ENCODE results near the gene CHPT1.
A peak's percentile ranks its signal among the peaks of the same experiment; 100 is the strongest.

CHPT1 gene

DNA sequence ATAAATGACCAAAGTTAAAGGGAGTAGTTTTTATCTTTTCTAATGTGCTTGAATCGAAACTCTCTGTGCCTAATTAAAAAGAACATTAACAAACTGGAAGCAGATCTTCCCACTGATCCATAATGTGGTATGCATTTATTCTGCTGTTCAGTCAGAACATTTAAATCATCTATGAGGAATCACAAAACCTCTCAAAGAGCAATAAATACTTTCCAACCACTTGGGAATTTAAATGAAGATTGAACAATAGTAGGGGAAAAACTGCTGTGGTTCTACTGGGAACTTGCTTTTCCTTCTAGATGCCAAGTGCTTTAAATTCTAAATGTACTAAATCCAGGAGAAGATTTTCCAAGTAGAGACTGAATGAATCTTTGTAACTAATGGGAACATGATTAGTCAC lies 12.3 kb upstream of the CHPT1 start:
- WGBS, result 100% methylated on average over 1 of the region's 1 CpG
- no peak overlapping the region for H3K9ac ChIP-seq (ENCODE audit: low read depth, low read length)
- H3K27ac ChIP-seq (ENCODE audit: low read depth, low read length), result no peak overlapping the region
- H3K27me3 ChIP-seq (ENCODE audit: insufficient read depth, low read length), result no peaks in the 10 kb centered on the region
- H3K9me3 ChIP-seq (ENCODE audit: insufficient read depth, low read depth, low read length), result no peaks in the 10 kb centered on the region
- no peaks in the 10 kb centered on the region for H3K4me1 ChIP-seq (ENCODE audit: insufficient read depth, low read length)
- H3K4me3 ChIP-seq (ENCODE audit: low read length), result no peak overlapping the region
- H3K36me3 ChIP-seq (ENCODE audit: insufficient read depth, low read length), result no peaks in the 10 kb centered on the region

- no peak overlapping the region for H3K27ac ChIP-seq (ENCODE audit: low read depth, low read length)
- H3K27me3 ChIP-seq (ENCODE audit: insufficient read depth, low read length), result no peaks in the 10 kb centered on the region
- no peaks in the 10 kb centered on the region for H3K36me3 ChIP-seq (ENCODE audit: insufficient read depth, low read length)
- no peaks in the 10 kb centered on the region for H3K4me1 ChIP-seq (ENCODE audit: insufficient read depth, low read length)
- no peaks in the 10 kb centered on the region for H3K9me3 ChIP-seq (ENCODE audit: insufficient read depth, low read depth, low read length)
- no peak overlapping the region for H3K9ac ChIP-seq (ENCODE audit: low read depth, low read length)
- H3K4me3 ChIP-seq (ENCODE audit: low read length), result no peak overlapping the region
- WGBS, result 96% methylated on average over 1 of the region's 1 CpG
These were observed 11.3 kb upstream of the CHPT1 start for GRCh38 chr12:101686176-101686575.

DNA sequence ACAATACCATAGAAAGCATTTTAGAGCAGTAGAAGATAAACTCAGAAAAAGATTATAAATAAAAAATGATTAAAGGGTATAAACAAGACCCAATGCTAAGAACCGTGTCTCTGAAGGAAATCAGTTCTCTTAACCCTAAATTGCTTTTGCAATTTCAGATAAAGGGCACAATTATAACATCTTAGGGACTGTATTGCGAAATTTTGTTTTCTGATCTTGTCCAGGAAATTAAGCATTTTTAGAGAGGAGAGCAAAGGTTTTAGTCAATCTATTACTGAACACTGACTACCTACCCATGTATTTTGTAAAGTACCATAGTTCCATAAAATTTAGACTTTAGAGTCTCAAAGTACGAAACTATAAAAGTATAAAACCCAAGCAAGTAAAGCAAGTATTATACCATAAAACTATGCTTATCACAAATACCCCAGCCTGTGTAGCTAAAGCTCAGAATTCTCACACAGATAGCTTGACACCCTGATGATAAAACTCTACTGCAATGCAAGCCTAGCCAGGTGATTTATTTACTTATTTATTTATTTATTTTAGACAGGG lies 6.8 kb upstream of the CHPT1 start:
- H3K36me3 ChIP-seq (ENCODE audit: insufficient read depth, low read length), result no peaks in the 10 kb centered on the region
- peaks cover 7% of the 10 kb centered on the region for H3K27me3 ChIP-seq (ENCODE audit: insufficient read depth, low read length)
- H3K4me1 ChIP-seq (ENCODE audit: insufficient read depth, low read length), result no peaks in the 10 kb centered on the region
- H3K9me3 ChIP-seq (ENCODE audit: insufficient read depth, low read depth, low read length), result no peaks in the 10 kb centered on the region
- no peak overlapping the region for H3K9ac ChIP-seq (ENCODE audit: low read depth, low read length)
- H3K27ac ChIP-seq (ENCODE audit: low read depth, low read length), result no peak overlapping the region
- no peak overlapping the region for H3K4me3 ChIP-seq (ENCODE audit: low read length)
- WGBS, result 50% methylated on average over 2 of the region's 3 CpGs

- Histone ChIP-seq H3K36me3 (ENCODE audit: insufficient read depth, low read length) (no peaks in the 10 kb centered on the region), H3K9ac (ENCODE audit: low read depth, low read length) (no peak overlapping the region), H3K9me3 (ENCODE audit: insufficient read depth, low read depth, low read length) (no peaks in the 10 kb centered on the region), H3K4me1 (ENCODE audit: insufficient read depth, low read length) (no peaks in the 10 kb centered on the region), H3K27ac (ENCODE audit: low read depth, low read length) (no peak overlapping the region), H3K4me3 (ENCODE audit: low read length) (no peak overlapping the region), H3K27me3 (ENCODE audit: insufficient read depth, low read length) (peaks cover 17% of the 10 kb centered on the region)
- WGBS, result 88% methylated on average over 1 of the region's 1 CpG
These were observed 5.8 kb upstream of the CHPT1 start for GRCh38 chr12:101691503-101692096.

GRCh38 chr12:101694297-101694848 lies 3.1 kb upstream of the CHPT1 start:
- no peaks in the 10 kb centered on the region for H3K36me3 ChIP-seq (ENCODE audit: insufficient read depth, low read length)
- H3K4me1 ChIP-seq (ENCODE audit: insufficient read depth, low read length), result peaks cover 4% of the 10 kb centered on the region; the same call in 1 of the 2 replicates
- no peak overlapping the region for H3K9ac ChIP-seq (ENCODE audit: low read depth, low read length)
- no peaks in the 10 kb centered on the region for H3K9me3 ChIP-seq (ENCODE audit: insufficient read depth, low read depth, low read length)
- H3K27ac ChIP-seq (ENCODE audit: low read depth, low read length), result no peak overlapping the region
- peaks cover 35% of the 10 kb centered on the region for H3K27me3 ChIP-seq (ENCODE audit: insufficient read depth, low read length)
- H3K4me3 ChIP-seq (ENCODE audit: low read length), result no peak overlapping the region
- WGBS, result 84% methylated on average over 1 of the region's 2 CpGs

- H3K4me1 ChIP-seq (ENCODE audit: insufficient read depth, low read length), result peaks cover 4% of the 10 kb centered on the region; the same call in 1 of the 2 replicates
- no peaks in the 10 kb centered on the region for H3K36me3 ChIP-seq (ENCODE audit: insufficient read depth, low read length)
- 96% methylated on average over 1 of the region's 2 CpGs for WGBS
- H3K4me3 ChIP-seq (ENCODE audit: low read length), result no peak overlapping the region
- peaks cover 35% of the 10 kb centered on the region for H3K27me3 ChIP-seq (ENCODE audit: insufficient read depth, low read length)
- H3K9me3 ChIP-seq (ENCODE audit: insufficient read depth, low read depth, low read length), result no peaks in the 10 kb centered on the region
- no peak overlapping the region for H3K27ac ChIP-seq (ENCODE audit: low read depth, low read length)
- no peak overlapping the region for H3K9ac ChIP-seq (ENCODE audit: low read depth, low read length)
These were observed 2.5 kb upstream of the CHPT1 start for GRCh38 chr12:101694986-101695385.

GRCh38 chr12:101695706-101696105 lies 1.7 kb upstream of the CHPT1 start:
- Histone ChIP-seq H3K9me3 (ENCODE audit: insufficient read depth, low read depth, low read length) (no peaks in the 10 kb centered on the region), H3K4me1 (ENCODE audit: insufficient read depth, low read length) (peaks cover 4% of the 10 kb centered on the region; the same call in 1 of the 2 replicates), H3K27ac (ENCODE audit: low read depth, low read length) (no peak overlapping the region), H3K9ac (ENCODE audit: low read depth, low read length) (no peak overlapping the region), H3K27me3 (ENCODE audit: insufficient read depth, low read length) (peaks cover 35% of the 10 kb centered on the region), H3K4me3 (ENCODE audit: low read length) (no peak overlapping the region), H3K36me3 (ENCODE audit: insufficient read depth, low read length) (no peaks in the 10 kb centered on the region)
- WGBS, result 89% methylated on average over 1 of the region's 1 CpG

DNA sequence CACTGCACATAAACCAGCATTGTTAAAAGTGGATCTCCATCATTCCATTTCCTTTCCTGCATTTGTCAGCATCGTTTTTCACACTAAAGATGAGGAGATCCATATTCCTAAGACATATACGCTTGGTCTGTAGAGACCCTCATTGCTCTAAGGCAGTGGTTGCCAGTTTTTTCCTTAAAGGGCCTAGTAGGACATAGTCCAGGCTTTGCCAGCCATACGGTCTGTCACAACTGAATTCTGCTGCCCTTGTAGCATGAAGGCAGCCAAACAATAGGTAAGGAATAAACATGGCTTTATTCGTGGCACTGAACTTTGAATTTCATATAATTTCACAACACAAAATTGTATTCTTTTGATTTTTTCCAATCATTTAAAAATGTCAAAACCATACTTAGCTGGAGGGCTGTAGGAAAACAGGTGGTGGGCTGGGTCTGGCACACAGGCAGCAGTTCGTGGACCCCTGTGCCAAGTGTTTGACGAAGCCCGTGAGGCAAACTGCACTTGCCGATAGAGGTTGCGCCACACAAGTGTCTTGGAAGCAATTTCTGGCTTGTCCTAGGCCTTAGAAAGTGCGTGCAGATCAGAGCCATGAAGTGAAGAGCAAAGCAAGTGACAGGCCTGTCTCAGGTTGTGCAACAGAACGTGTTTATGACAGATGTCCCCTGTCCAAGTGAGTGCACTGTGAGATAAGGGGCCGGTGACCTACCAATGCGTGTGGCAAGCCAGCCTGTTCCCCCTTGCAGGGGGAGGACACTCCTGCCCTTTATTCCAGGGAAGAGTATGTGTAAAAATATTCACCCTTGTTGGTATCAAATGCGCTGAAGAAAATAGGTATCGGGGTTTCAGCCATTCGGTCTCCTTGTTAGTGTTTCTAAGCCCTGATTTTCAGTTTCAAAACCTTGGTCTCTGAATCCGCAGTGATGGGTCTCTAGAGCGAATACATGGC lies 916 bp upstream of the CHPT1 start:
- H3K9ac ChIP-seq (ENCODE audit: low read depth, low read length), result peak overlapping the region; percentile 75
- no peak overlapping the region for H3K27ac ChIP-seq (ENCODE audit: low read depth, low read length)
- no peaks in the 10 kb centered on the region for H3K9me3 ChIP-seq (ENCODE audit: insufficient read depth, low read depth, low read length)
- H3K36me3 ChIP-seq (ENCODE audit: insufficient read depth, low read length), result no peaks in the 10 kb centered on the region
- peaks cover 35% of the 10 kb centered on the region for H3K27me3 ChIP-seq (ENCODE audit: insufficient read depth, low read length)
- peaks cover 4% of the 10 kb centered on the region; the same call in 1 of the 2 replicates for H3K4me1 ChIP-seq (ENCODE audit: insufficient read depth, low read length)
- peak overlapping the region; percentile 86 for H3K4me3 ChIP-seq (ENCODE audit: low read length)
- 44% methylated on average over 18 of the region's 18 CpGs for WGBS

GRCh38 chr12:101697930-101698799 lies 725 bp downstream of the CHPT1 start:
- Histone ChIP-seq H3K36me3 (ENCODE audit: insufficient read depth, low read length) (no peaks in the 10 kb centered on the region), H3K27me3 (ENCODE audit: insufficient read depth, low read length) (peaks cover 35% of the 10 kb centered on the region), H3K9ac (ENCODE audit: low read depth, low read length) (peak overlapping the region; percentile 88), H3K4me3 (ENCODE audit: low read length) (peak overlapping the region; percentile 86), H3K9me3 (ENCODE audit: insufficient read depth, low read depth, low read length) (no peaks in the 10 kb centered on the region), H3K27ac (ENCODE audit: low read depth, low read length) (no peak overlapping the region), H3K4me1 (ENCODE audit: insufficient read depth, low read length) (peaks cover 4% of the 10 kb centered on the region; the same call in 1 of the 2 replicates)
- WGBS, result under 1% methylated on average over 67 of the region's 67 CpGs

GRCh38 chr12:101698800-101699347 lies 1.4 kb downstream of the CHPT1 start:
- no peak overlapping the region for H3K27ac ChIP-seq (ENCODE audit: low read depth, low read length)
- H3K9me3 ChIP-seq (ENCODE audit: insufficient read depth, low read depth, low read length), result no peaks in the 10 kb centered on the region
- peak overlapping the region; percentile 86 for H3K4me3 ChIP-seq (ENCODE audit: low read length)
- H3K27me3 ChIP-seq (ENCODE audit: insufficient read depth, low read length), result peaks cover 35% of the 10 kb centered on the region
- H3K9ac ChIP-seq (ENCODE audit: low read depth, low read length), result peak overlapping the region; percentile 88; the same call in 1 of the 2 replicates
- peaks cover 4% of the 10 kb centered on the region; the same call in 1 of the 2 replicates for H3K4me1 ChIP-seq (ENCODE audit: insufficient read depth, low read length)
- H3K36me3 ChIP-seq (ENCODE audit: insufficient read depth, low read length), result no peaks in the 10 kb centered on the region
- WGBS, result 82% methylated on average over 10 of the region's 12 CpGs

Measured in HUES64 (cell line).